Right kidney (tissue), 1 donor: Measurements from ENCODE around the gene PLEKHA8.

Source experiments
- DNase-seq: peaks from one replicate; pipeline ENCODE4 v3.0.0-alpha.2; 2016

The PLEKHA8 gene

DNA sequence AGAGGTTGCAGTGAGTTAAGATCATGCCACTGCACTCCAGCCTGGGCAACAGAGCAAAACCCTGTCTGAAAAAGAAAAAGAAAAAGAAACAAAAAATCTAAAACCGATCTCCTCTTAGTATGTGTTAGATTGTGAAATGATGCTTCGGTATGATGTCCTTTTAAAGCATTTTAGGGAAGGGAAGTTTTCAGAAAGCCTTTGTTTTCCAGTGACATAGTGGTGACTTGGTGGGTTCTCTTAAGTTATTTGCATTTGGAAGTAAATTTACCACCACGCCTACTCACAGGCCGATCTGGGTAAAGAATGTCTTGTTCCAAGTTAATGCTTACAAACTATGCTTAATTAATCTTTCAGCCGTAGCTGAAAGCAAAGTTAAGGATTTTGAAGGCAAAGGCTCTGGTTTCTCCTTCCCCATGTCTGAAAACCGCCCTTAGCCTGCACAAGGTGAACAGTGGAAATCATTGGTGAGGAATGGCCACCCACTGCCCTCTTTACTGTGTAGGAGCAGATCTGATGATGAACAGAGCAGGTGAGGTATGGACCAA lies 117.3 kb downstream of the PLEKHA8 start:
- DNase-seq = no peak

DNA sequence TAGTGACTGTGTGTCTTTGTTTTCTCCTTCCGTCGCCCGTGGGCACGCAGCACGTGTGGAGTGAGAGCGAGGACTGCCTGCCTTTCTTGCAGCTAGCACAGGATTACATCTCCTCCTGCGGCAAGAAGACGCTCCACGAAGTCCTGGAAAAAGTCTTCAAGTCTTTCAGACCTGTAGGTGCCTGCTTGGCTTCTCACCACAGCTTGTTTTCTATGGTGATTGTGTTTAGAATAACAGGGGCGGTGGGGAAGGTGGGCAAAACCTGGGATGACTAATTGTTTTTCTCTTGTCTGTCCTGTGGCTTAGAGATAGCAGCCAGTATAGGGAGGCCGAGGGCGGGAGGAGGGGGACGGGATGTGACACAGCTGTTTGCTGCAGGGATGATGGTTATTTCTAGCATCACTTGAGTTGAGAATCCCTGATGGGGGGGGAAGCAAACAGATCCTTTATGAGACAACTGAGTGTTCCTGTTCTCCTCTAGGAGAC lies 118.0 kb downstream of the PLEKHA8 start:
- no peak for DNase-seq

DNA sequence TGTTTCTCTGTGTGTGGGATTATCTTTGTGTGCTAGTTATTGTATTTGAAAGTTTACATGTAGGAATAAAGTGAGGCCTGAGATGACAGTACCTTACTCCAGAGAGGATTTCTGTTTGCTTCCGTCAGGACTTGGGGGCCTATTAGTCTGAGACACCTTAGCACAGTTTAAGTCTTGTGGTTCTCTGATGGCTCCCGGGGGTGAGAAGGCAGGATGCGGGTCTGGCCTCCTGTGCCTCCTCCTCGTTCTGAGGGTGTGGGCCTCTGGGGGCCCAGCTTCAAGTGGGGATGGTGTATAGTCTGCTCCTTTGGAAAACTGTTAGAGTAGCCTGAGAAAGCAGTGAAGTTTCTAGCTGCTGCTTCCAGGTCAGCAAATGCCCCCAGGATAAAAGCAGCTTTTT lies 119.0 kb downstream of the PLEKHA8 start:
- no peak for DNase-seq

DNA sequence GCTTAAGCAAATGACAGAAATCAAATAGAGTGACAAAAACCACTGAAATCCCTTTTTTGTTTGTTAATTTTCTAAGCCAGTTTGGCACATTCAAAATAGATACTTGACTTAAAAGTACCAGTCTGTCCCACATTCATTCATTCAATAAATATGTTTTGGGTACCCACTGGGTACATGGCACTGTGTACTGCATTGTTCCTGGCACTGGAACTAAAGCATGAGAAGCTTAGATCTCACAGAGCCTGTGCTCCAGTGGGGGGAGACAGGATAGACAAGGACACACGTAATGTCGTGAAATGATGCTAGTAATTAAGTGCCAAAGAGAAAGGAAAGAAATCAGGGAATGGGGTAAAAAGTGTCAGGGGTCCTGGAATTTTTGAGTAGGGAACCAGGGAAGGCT lies 119.6 kb downstream of the PLEKHA8 start:
- DNase-seq = no peak

DNA sequence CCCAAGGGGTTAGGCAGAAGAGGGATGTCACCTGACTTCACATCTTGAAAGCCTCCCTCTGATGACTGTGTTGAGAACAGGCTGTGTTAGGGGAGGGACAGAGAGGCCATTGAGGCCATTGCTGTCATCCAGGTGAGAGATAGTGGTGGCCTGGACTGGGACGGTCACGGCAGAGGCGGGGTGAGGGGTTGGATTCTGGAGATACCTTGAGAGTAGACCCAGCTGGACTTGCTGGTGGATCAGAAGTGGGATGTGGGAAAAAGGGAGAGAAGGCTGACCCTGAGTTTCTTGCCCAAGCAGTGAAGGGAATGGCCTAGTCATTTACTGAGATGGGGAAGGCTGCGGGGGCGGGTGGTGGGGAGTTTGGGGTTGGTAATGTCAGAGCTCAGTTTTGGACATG lies 120.2 kb downstream of the PLEKHA8 start:
- no peak for DNase-seq

DNA sequence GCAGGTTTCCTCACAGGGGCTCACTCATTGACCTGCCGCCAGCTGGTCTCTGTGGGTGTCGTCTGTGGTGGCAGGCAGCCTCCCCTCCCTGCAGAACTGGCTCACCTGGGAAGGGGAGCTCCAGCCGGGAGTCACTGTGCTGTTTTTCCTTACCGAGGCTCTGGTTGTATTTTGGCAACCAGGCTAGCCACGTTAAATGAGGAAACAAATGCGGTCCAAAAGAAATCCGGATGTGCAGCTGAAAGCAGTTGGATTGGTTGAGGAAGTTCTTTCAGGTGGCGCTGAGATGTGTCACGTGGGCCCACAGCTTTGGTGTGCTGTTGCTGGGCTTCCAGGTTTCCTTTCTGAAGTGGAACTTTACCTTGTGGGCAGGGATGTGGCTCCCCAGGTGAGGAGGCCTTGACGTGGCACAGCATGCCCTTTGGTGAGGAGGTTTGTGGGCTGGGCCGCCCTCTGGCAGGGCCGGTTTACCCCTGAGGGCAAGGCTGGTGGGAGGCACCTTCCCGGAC lies 120.8 kb downstream of the PLEKHA8 start:
- no peak for DNase-seq

DNA sequence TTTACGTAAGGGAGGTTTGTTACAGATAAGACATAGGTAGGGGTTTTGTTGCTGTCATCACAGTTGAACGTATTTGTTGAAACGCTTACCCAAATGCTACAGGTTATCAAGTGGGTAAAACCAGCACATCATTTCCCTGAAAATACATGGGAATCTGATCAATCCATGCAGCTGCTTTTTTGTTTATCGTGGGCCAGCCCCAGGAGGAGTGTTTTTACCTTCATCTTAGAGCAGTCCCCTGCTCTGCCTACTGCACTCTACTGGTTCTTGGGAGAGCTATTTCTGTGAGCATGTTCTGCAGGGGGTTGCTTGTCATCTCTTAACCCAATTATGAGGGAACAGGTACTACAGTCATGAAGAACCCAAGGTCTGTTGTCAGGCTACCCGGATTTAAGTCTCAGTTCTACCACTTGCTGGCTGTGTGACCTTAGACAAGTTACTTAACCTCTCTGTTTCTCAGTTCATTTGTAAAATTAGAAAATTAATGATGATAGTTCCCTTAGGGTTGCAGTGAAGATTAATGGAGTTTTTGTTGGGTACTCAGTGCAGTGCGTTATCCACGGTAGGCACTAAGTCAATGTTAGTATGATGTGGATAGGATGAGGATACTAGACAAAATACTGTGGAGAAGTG lies 121.5 kb downstream of the PLEKHA8 start:
- no peak for DNase-seq

DNA sequence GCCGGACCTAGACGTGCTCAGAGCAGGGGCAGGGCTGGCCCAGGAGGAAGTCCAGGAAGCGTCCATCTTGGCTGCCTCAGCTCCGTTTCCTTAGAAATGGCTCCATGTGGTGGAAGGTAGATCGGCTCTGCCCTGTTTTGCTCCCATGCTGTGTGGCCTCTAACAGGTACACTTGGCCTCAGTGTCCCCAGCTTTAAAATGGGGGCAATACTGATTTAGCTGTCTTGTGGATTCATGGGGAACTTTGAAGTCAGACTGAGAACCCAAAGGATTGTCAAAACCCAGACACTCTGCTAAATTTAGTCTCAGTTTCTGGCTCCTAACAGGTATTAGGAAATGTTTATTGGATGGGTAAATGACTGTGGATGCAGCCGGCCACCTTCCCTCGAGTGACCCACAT lies 122.5 kb downstream of the PLEKHA8 start:
- no peak for DNase-seq

DNA sequence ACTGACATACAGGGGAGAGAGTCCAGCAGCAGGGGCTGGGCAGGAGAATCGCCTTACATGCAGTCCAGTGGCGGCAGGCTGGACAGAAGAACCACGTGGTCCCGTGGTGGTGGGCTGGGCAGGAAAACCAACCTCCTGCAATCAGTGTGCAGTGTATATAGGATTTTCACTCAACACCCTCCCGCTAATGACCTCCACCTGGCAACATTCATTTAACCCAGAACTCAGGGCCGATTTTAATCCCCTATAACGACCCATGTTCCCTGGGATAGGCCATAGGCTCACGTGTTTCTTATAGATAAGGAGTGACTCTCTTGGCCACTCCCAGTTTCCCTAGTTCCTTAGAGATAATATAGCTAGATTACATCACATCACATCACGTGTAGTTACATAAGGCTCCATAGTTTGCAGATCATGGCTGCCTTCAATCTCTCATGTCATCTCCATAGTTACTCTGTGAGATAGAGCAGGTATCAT lies 125.9 kb downstream of the PLEKHA8 start:
- DNase-seq = no peak

DNA sequence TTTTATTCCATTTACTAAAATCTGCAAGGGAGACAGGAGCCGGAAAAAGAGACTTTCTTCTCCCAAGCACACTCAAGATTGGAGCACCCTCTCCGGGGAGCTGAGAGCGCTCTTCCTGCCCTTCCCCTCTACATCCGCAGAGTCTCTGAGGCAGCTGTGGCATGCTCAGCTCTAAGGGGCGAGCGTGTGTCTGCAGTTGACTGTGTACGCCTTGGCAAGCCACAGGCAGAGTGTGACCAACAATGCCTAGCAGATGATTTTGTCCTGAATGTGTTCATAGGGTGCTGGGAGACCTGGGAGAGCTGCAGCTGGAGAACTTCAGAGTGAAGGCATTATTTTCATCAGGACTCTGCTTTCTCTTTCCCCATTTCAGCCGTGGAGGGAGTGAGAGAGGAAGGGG lies 127.3 kb downstream of the PLEKHA8 start:
- no peak for DNase-seq

DNA sequence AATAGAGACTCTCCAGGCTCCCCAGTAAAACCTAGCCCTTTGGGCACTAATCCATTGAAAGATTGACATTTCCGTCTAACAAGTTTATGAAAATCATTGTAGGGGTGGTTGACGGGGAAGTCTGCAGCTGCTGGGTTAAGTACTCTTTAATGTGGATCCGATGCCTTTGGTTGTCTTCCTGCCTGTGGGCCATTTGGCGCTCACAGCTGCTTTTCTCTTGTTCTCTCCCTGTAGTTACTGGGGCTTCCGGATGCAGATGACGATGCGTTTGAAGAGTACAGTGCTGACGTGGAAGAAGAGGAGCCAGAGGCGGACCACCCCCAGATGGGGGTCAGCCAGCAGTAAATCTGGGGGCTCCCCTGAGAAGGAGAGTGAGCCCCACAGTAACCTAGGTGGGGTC lies 129.0 kb downstream of the PLEKHA8 start:
- no peak for DNase-seq

DNA sequence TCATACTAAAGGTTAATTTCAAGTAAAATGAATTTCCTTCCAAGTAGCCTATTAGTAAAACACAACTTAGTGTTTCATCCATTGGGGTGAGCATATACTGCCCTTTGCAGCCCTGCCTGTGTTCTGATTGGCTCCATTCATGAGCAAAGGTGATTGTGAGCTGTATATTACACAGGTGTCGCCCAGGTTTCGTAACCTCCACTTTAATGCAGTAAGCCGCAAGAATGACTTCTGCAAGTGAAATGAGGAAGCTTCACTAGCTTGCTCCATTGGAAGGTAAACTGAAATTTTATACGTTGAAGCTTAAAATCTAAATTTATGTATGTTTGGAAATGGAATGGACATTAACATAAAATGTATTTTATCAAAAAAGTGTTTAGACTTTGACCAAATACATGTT lies 131.0 kb downstream of the PLEKHA8 start:
- DNase-seq = no peak

DNA sequence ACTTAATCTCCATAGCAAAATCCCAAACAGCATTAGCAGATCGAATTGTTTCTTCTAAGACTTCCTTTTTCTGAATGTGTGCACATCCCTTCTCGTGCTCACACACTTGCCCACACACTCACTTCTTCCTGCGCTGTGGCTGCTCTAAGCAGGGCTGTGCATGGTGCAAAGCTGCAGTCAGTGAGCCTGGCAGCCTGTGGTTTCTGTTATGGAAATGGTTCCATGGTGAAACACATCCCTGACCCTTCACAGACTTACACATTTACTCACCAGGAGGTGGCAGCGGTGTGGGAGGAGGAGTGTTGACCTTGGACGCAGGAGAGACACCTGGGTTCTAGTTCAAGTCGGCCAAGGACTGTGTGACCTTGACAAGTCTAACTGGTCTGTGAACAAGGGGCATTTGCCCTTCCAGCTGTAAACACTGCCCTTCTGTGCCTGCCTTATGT lies 131.5 kb downstream of the PLEKHA8 start:
- no peak for DNase-seq

DNA sequence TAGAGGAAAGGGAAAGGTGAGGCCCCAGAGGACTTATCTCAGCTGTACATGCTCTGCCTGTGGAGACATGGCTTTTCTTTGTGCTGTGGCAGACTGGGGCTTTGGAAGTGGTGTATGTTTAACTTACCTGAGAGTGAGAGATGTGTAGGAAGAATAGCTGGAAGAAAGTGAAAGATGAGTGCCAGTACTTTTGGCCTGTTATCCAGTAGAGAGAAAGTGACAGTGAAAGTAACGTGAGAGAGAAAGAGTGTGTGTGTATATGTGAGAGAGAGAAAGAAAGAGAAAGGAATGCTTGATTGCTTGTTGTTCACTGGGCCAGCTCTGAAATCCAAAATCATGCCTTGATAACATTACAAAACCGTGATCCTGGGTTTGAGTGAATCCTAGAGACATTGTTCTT lies 132.1 kb downstream of the PLEKHA8 start:
- no peak for DNase-seq

DNA sequence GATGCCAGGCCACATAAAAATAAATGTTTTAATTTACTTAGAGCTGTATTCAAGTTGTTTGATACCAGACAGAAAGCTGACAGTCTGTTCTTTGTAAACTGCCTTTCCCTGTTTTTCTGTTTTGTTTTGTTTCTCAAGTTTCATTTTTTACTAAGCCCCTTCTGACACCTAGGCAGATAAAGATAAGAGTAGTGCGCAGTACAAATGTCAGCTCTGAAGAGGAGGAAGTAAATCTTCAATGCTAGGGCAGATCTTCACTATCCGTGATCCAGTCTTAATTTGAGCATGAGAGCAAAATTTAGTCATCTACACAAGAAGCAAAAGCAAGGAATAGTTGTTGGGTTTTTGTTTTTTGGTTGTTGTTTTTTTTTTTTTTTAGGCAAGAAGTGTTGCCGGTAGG lies 133.9 kb downstream of the PLEKHA8 start:
- DNase-seq = no peak

DNA sequence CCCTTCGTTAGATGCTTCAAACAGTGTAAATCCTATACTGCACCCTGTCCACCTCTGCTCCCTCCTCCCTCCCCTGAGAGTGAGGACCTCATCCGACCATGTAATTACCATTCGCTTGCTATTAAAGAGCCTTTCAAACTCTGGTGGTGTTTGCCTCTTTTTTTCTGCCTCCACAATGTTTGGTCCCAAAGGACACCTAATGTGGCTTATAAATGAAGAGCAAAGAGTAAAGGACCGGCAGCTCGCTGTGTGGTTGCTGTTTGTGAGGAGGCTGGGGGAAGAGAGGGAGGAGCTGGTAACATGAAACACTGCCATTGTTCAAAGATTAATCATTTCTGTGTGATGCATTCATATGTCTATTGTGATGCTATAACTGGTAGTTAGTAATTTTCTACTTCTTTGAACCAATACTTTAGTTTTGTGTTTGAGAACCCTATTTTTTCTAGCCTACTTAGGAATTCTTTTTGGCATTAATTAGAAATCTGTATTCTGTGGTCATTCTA lies 134.5 kb downstream of the PLEKHA8 start:
- DNase-seq = no peak

DNA sequence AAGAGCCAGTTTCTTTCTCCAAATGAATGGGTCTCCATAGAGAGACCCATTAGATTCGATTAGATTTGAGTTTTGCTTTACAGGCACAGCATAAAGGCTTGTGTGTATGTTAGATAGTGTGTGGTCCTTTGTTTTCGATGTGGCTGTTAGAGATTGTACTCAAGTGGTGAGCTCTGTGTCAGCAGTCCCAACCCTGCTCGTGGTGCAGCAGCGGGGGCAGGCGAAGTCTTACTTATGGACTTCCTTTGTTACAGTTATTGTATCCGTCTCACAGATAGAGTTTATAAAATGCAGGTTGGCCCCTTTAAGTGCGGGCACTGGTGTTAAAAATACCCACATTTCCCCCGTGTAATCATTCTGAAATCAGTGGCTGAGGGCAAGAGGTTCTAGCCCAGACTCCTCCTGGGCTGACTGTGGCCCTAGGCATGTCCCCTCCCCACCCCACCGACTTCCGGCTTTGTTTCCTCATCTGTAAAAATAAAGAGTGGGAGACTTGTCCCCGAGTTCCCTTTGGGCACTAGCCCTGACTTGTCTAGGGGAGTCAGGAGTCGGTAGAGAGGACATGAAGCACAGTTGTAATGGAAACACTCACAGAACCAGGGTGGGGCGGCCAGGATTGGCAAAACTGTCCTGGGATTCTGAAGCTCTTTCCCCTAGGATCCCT lies 135.2 kb downstream of the PLEKHA8 start:
- DNase-seq = no peak

DNA sequence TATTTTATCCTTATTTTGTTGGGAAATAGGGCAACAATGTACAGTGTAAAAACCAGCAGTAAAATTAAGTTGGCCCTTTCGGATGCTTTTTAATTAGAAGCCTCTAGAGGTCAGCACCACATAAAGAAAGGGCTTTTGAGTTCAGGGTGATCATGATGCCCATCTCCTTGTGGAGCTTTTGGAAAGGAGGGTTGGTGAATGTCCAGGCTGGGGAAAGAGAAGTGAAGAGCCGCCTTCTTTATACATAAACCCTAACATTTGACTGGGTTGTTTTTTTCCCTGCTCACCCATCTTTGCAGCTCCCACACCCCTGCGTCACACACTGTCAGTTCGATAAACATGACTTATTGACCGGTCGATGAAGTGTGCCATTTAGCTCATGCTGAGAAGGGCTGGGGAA lies 136.4 kb downstream of the PLEKHA8 start:
- no peak for DNase-seq

DNA sequence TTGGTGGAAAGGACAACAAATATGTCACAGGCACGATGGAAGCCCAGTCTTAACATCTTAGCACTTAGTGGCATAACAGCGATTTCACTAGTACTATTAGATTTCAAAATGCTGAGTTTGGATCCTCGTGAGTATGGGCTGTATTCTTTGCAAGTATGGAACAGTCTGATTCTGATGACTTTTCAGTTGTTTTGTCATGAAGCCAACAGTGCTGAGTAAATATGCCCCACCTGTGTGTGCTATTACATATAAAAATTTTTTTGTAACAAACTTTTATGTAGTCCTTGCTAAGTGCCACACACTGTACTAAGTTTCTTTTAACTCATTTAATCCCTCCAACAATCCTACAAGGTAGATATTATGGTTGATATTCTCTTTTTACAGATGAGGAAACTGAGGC lies 137.4 kb downstream of the PLEKHA8 start:
- no peak for DNase-seq

DNA sequence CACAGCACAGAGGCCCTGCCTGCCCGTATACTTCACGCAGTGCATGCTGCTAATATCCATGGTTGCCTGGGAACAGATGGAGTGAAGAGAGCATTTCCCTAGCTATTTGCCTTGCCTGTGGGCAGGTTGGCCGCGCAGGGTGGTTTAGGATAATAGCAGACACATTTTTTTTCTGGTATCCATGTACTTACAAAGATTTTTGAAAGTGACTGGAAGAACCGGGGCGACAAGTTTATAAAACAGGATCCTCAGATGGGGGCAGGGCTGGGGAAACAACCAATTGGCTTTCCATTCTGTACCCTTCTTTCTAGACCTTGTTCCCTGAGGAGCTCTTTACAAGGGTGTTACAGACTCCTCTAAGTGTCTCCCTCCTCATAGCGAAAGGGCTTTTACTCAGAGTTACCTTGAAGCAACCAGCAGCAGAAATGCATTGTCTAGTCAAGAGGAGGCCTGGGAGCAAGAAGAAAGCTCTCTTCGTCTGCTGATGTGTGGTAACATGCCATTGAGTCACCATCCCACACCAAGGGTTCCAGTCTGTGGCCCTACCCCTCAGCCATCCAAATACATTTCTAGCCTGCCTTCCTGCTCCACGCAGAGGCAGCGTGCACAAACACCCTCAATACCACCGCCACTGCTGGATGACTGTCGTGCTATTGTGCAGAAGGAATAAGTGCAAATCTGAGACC lies 138.1 kb downstream of the PLEKHA8 start:
- DNase-seq = no peak

DNA sequence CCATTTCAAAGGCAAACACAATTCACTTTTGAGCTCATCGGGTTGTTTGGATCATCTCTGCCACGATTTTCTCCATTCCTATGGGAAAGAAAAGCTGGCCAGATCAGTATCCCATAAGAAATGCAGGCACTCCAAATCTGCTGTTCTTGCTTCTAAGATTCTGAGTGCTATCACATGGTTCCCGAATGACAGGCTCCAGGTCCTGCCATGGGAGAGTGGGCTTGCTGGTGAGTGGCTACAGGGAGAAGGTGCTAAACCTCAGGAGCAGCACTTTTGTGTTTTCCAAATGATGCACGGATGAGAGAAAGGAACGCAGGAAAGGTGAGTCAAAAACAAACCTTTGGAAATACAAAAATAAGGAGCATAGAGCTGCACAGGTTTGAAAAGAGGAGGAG lies 138.6 kb downstream of the PLEKHA8 start:
- DNase-seq = no peak

DNA sequence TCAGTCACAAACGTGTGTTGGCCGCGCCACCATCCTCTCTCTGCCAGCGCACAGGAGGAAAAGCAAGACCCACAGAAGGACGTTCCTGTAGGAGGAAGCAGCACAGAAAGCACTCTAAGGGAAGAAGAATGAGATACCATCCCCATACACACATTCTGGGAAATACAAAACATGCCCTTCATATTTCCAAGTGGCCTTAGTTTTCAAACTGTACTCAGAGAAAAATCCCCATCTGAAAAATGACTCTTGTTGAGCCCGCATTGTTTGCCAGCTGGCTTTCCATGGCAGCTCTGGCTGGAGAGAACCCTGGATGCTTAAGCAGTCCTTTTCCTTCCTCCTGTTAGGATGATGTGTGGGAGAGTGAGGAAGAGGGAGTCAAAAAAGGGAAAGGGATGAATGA lies 139.7 kb downstream of the PLEKHA8 start:
- DNase-seq = no peak
